ENCODE results near the gene INHBA.

DNA sequence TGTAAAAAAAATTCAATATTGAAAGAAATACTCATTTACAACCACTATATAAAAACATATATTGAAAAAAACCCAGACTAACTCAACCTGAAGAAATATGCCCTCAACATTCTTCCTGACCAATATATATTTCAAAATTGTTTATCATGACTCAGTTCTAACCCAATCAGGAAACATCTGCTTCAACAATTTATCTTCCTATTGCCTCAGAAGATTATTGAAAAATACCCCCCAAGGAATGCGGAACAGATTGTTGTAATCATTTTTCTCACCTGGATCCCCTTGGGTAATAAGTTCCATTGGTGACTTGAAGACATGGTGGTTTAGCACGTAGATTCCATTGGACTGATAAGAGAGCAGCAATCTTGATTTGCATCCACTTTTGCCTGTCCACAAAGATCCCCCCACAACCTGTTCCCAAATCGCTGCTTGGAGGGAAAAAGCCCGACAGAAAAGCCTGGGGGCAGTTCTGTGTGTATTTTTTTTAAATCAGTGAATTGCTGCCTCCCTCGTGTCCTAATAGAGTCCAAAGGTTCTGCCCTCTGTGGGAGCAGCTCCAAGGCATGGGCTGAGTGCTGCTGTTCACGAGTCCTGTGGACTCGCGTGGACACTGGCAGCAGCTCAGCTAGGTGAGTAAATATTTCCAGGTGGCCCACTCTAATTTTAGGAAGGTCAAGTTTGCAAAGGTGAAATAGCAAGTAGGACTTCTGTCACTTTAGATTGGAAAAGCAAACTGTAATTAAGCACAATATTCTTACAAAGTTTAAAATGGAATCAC is 5.9 kb upstream of the INHBA start:
- TF ChIP-seq CTCF (IDR thresholded peaks at IDR 0.05) (no peak), POLR2A (IDR thresholded peaks at IDR 0.05) (no peak), POLR2AphosphoS5 (IDR thresholded peaks at IDR 0.05) (no peak)
